ENCODE results near the gene TOX3.

GRCh38 chr16:52563767-52564611 is 17.0 kb upstream of the TOX3 start:
- TF ChIP-seq ZFP30 (CRISPR knock-in tag; IDR thresholded peaks at IDR 0.05) (no peak), PPARA (CRISPR knock-in tag; IDR thresholded peaks at IDR 0.05; ENCODE audit: borderline replicate concordance) (no peak), ARNTL (CRISPR knock-in tag; IDR thresholded peaks at IDR 0.05; ENCODE audit: borderline replicate concordance, low read depth) (no peak), ZNF8 (CRISPR knock-in tag; IDR thresholded peaks at IDR 0.05) (no peak), OSR1 (CRISPR knock-in tag; IDR thresholded peaks at IDR 0.05) (no peak)
